Keratinocyte (primary cell): Measurements from ENCODE around the gene EIF2A. TPM values are rescaled to one million over a fixed set of nuclear protein-coding genes. Genes with fewer than 3 reads are reported as not detected.

Experiments
- DNase-seq: peaks from one replicate; pipeline ENCODE4 v3.0.0-alpha.2; 2011; ENCODE audit warnings: low read depth, missing footprints, low spot score
- FAIRE-seq: peaks from 2 replicates; lab custom pipeline; 2011; peaks lifted over from hg19 to GRCh38; lab: Jason Lieb, UNC
- H2AFZ ChIP-seq: 2 replicates; pipeline ENCODE4 v1.6.0; 2012; ENCODE audit warnings: low read length, control low read depth, inconsistent platforms; ENCODE audit not compliant: control insufficient read depth
- H3K27ac ChIP-seq: 2 replicates; pipeline ENCODE4 v1.5.1; 2011; ENCODE audit warnings: low read length; ENCODE audit not compliant: control insufficient read depth, insufficient read depth
- H3K27me3 ChIP-seq: 3 replicates; pipeline ENCODE4 v1.6.0; 2011; ENCODE audit warnings: low read length; ENCODE audit not compliant: control insufficient read depth, insufficient read depth; ENCODE audit errors: extremely low read depth
- H3K36me3 ChIP-seq, 2 experiments: 2 replicates in 1 of 2; 3 replicates in 1 of 2; pipeline ENCODE4 v1.5.1; 2011; ENCODE audit warnings: low read length in 2 of 2, mild to moderate bottlenecking in 1 of 2; ENCODE audit not compliant: control insufficient read depth in 2 of 2, insufficient read depth in 2 of 2; ENCODE audit errors: extremely low read depth in 1 of 2
- H3K4me1 ChIP-seq: 3 replicates; pipeline ENCODE4 v1.5.1; 2011; ENCODE audit warnings: low read length; ENCODE audit not compliant: control insufficient read depth, insufficient read depth; ENCODE audit errors: extremely low read depth
- H3K4me2 ChIP-seq: 3 replicates; pipeline ENCODE4 v1.6.0; 2011; ENCODE audit warnings: low read depth, low read length; ENCODE audit not compliant: control insufficient read depth, insufficient read depth; ENCODE audit errors: extremely low read depth
- H3K4me3 ChIP-seq, 3 experiments: fragments of 200-600 bp in 1 of 3; sonication (generic) in 1 of 3; 2 replicates in 2 of 3; 3 replicates in 1 of 3; pipeline ENCODE4 v1.5.1; 2011 to 2016; ENCODE audit warnings: low read length in 3 of 3, mild to moderate bottlenecking in 3 of 3, control low read depth in 2 of 3, inconsistent platforms in 1 of 3, low read depth in 1 of 3, mixed read lengths in 1 of 3, mixed run types in 1 of 3, moderate library complexity in 1 of 3; ENCODE audit not compliant: control insufficient read depth in 2 of 3, insufficient read depth in 2 of 3; ENCODE audit errors: extremely low read depth in 1 of 3
- H3K79me2 ChIP-seq: 2 replicates; pipeline ENCODE4 v1.6.0; 2012; ENCODE audit warnings: low read length; ENCODE audit not compliant: control insufficient read depth, insufficient read depth
- H3K9ac ChIP-seq: 3 replicates; pipeline ENCODE4 v1.6.0; 2011; ENCODE audit warnings: low read length; ENCODE audit not compliant: control insufficient read depth, insufficient read depth; ENCODE audit errors: extremely low read depth
- H3K9me1 ChIP-seq: 3 replicates; pipeline ENCODE4 v1.6.0; 2011; ENCODE audit warnings: low read length; ENCODE audit not compliant: control insufficient read depth, insufficient read depth; ENCODE audit errors: extremely low read depth
- H3K9me3 ChIP-seq: 2 replicates; pipeline ENCODE4 v1.5.1; 2012; ENCODE audit warnings: low read depth, low read length; ENCODE audit not compliant: control insufficient read depth
- H4K20me1 ChIP-seq: 3 replicates; pipeline ENCODE4 v1.6.0; 2011; ENCODE audit warnings: low read length; ENCODE audit not compliant: control insufficient read depth, insufficient read depth; ENCODE audit errors: extremely low read depth
- EZH2 ChIP-seq: IDR thresholded peaks from one replicate; pipeline ENCODE4 v1.6.1; 2012; ENCODE audit warnings: inconsistent platforms, mild to moderate bottlenecking, low read length, moderate library complexity
- dilution Hi-C: fragments of 300-500 bp; cut with MboI; formaldehyde crosslinking; loops from one replicate; pipeline ENCODE4 v1.7.0; 2020; ENCODE audit warnings: low sequenced_read_pairs; ENCODE audit not compliant: extremely low pct_ligation_motif_present
- polyA plus RNA-seq, 5 experiments: library from polyadenylated mRNA; depleted of rRNA in 3 of 5; stranded (reverse) in 3 of 5; stranded (forward) in 1 of 5; unstranded in 1 of 5; fragments of >200 nt; gene quantifications; 1 replicate in 1 of 5; 2 replicates in 3 of 5; 3 replicates in 1 of 5; pipeline versions ENCODE4 v1.2.1 to v1.2.3, GENCODE V29; 2011 to 2012; ENCODE audit warnings: missing spikeins in 2 of 5, low read depth in 1 of 5, low replicate concordance in 1 of 5
- TF ChIP-seq, protein P1 (sequence below), 3 experiments: IDR thresholded peaks in 1 of 3; conservative IDR thresholded peaks in 1 of 3; optimal IDR thresholded peaks in 1 of 3; 2 replicates in 2 of 3; 3 replicates in 1 of 3; pipeline versions ENCODE3 to v1.5.1; 2011; ENCODE audit warnings: low read length in 3 of 3, mild to moderate bottlenecking in 3 of 3, moderate library complexity in 2 of 3, control low read depth in 1 of 3, inconsistent platforms in 1 of 3; ENCODE audit not compliant: insufficient read depth in 2 of 3; ENCODE audit errors: extremely low read depth in 1 of 3

The EIF2A gene
- polyA plus RNA-seq, 1 donor (not counting 4 experiments of a cell fraction or from before 2014, with no cell fraction given): 104 TPM

DNA sequence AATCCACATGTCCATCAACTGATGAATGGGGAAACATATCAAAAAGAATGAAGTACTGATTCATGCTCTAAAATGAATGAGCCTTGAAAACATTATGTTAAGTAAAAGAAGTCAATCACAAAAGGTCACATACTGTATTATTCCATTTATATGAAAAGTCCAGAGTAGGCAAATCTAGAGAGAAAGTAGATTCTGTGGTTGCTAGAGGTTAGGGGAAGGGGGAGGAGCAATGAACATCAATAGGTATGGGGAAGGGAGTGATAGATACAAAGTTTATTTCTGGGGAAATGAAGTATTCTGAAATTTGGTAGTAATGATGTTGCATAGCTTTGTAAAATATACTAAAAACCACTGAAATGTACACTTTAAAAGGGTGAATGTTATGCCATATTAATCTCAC is 14.8 kb upstream of the EIF2A start:
- Histone ChIP-seq H3K27me3 (no peaks in the 10 kb centered on the region), H3K4me3 (no peak overlapping the region), H4K20me1 (no peaks in the 10 kb centered on the region), H3K4me2 (no peak overlapping the region), H3K9me3 (no peaks in the 10 kb centered on the region), H3K9ac (no peak overlapping the region), H3K36me3 (no peaks in the 10 kb centered on the region), H2AFZ (no peak overlapping the region), H3K4me1 (no peaks in the 10 kb centered on the region), H3K9me1 (no peaks in the 10 kb centered on the region), H3K27ac (no peak overlapping the region), H3K79me2 (no peaks in the 10 kb centered on the region)
- FAIRE-seq (no peak), DNase-seq (no peak)
- TF ChIP-seq, protein P1, sequence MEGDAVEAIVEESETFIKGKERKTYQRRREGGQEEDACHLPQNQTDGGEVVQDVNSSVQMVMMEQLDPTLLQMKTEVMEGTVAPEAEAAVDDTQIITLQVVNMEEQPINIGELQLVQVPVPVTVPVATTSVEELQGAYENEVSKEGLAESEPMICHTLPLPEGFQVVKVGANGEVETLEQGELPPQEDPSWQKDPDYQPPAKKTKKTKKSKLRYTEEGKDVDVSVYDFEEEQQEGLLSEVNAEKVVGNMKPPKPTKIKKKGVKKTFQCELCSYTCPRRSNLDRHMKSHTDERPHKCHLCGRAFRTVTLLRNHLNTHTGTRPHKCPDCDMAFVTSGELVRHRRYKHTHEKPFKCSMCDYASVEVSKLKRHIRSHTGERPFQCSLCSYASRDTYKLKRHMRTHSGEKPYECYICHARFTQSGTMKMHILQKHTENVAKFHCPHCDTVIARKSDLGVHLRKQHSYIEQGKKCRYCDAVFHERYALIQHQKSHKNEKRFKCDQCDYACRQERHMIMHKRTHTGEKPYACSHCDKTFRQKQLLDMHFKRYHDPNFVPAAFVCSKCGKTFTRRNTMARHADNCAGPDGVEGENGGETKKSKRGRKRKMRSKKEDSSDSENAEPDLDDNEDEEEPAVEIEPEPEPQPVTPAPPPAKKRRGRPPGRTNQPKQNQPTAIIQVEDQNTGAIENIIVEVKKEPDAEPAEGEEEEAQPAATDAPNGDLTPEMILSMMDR (optimal IDR thresholded peaks at IDR 0.05 in 1 of 3, IDR thresholded peaks at IDR 0.05 in 1 of 3, conservative IDR thresholded peaks at IDR 0.05 in 1 of 3; ENCODE audit: extremely low read depth in 1 of 3, insufficient read depth in 2 of 3, low read length in 3 of 3): no peak
- dilution Hi-C loops: no loop called here

DNA sequence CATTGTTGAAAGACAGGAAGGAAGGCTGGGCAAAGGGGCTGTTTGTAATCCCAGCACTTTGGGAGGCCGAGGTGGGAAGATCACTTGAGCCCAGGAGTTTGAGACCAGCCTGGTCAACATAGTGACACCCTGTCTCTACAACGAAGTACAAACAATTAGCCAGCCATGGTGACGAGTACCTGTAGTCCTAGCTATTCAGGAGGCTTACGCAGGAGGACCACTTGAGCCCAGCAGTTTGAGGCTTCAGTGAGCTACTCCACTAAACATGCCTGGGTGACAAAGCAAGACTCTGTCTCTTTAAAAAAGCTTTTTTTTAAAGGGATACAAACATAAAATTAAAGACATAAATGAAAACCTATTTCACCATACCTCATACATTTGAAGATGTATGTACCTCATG is 11.4 kb upstream of the EIF2A start:
- dilution Hi-C loops: no loop called here
- no peak for FAIRE-seq
- H3K9me3 ChIP-seq: no peaks in the 10 kb centered on the region
- no peak overlapping the region for H3K27ac ChIP-seq
- DNase-seq: no peak
- no peak overlapping the region for H2AFZ ChIP-seq
- H3K9ac ChIP-seq: no peak overlapping the region
- TF ChIP-seq, protein P1 (optimal IDR thresholded peaks at IDR 0.05 in 1 of 3, IDR thresholded peaks at IDR 0.05 in 1 of 3, conservative IDR thresholded peaks at IDR 0.05 in 1 of 3; ENCODE audit: extremely low read depth in 1 of 3, insufficient read depth in 2 of 3, low read length in 3 of 3): no peak
- no peak for TF ChIP-seq EZH2
- no peaks in the 10 kb centered on the region for H3K79me2 ChIP-seq
- H3K9me1 ChIP-seq: no peaks in the 10 kb centered on the region
- no peak overlapping the region for H3K4me3 ChIP-seq
- H4K20me1 ChIP-seq: no peaks in the 10 kb centered on the region
- no peaks in the 10 kb centered on the region for H3K36me3 ChIP-seq
- no peaks in the 10 kb centered on the region for H3K27me3 ChIP-seq
- no peak overlapping the region for H3K4me2 ChIP-seq
- H3K4me1 ChIP-seq: no peaks in the 10 kb centered on the region
